KMS-11 (cell line): ENCODE measurements around the gene SLC2A13.
"Not testable (repeated sequence)": the region's sequence is repeated elsewhere in the genome, so short reads cannot be mapped to it uniquely, and the experiment has no call there.

ENCODE experiments used
- H2AFZ ChIP-seq: fragments of 200-600 bp; sonication (generic); 2 replicates; pipeline ENCODE4 v1.6.1; 2016; ENCODE audit warnings: antibody characterized with exemption, mixed run types, low read depth
- H3K27ac ChIP-seq: fragments of 200-600 bp; sonication (generic); 2 replicates; pipeline ENCODE4 v1.6.1; 2016; ENCODE audit warnings: mild to moderate bottlenecking, mixed run types
- H3K27me3 ChIP-seq: fragments of 200-600 bp; sonication (generic); 2 replicates; pipeline ENCODE4 v1.6.1; 2017; ENCODE audit warnings: mild to moderate bottlenecking, low read depth, mixed run types, moderate library complexity; ENCODE audit not compliant: insufficient read depth
- H3K36me3 ChIP-seq: fragments of 200-600 bp; sonication (generic); 2 replicates; pipeline ENCODE4 v1.6.1; 2017; ENCODE audit warnings: mild to moderate bottlenecking, mixed run types; ENCODE audit not compliant: insufficient read depth
- H3K4me1 ChIP-seq: fragments of 200-600 bp; sonication (generic); 2 replicates; pipeline ENCODE4 v1.6.1; 2016; ENCODE audit warnings: mild to moderate bottlenecking, low read depth, mixed run types; ENCODE audit not compliant: poor library complexity, severe bottlenecking
- H3K4me2 ChIP-seq: fragments of 200-600 bp; sonication (generic); 2 replicates; pipeline ENCODE4 v1.7.0; 2016; ENCODE audit warnings: mild to moderate bottlenecking, mixed run types
- H3K4me3 ChIP-seq: fragments of 200-600 bp; sonication (generic); IDR thresholded peaks from 2 replicates; pipeline ENCODE4 v1.6.1; 2017; ENCODE audit warnings: low read depth, low read length, mixed read lengths; ENCODE audit not compliant: insufficient read depth
- H3K79me2 ChIP-seq: fragments of 200-600 bp; sonication (generic); 2 replicates; pipeline ENCODE4 v1.6.1; 2016; ENCODE audit warnings: low read depth, mixed run types; ENCODE audit not compliant: insufficient read depth
- H3K9ac ChIP-seq: fragments of 200-600 bp; sonication (generic); 2 replicates; pipeline ENCODE4 v1.6.1; 2016; ENCODE audit warnings: mild to moderate bottlenecking, mixed run types
- H4K20me1 ChIP-seq: fragments of 200-600 bp; sonication (generic); 2 replicates; pipeline ENCODE4 v1.6.1; 2016; ENCODE audit warnings: mild to moderate bottlenecking, mixed run types; ENCODE audit not compliant: insufficient read depth
- TF ChIP-seq, protein P1 (sequence below): fragments of 200-600 bp; sonication (generic); conservative IDR thresholded peaks from 2 replicates; pipeline ENCODE4 v1.6.1; 2017; ENCODE audit warnings: low read depth, mild to moderate bottlenecking, antibody characterized with exemption, low read length, moderate library complexity, mixed read lengths

Gene SLC2A13

DNA sequence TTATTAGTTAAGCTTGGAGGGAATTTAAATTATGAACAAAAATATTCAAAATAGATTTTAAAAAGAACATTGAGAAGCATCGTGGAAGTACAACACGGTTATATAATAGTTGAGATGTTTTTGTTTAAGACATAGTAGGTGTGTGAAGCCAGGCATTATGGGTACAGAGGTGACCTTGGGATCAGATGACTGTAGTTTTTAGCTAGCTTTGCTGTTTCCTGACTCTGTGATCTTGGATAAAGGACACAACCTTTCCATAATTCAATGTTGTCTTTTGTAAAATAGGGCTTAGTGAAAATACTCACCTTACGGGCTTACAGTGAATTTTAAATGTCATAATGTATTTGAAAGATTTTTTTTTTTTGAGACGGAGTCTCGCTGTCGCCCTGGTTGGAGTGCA is 239.7 kb downstream of the SLC2A13 start:
- Histone ChIP-seq H3K4me2 (no peak overlapping the region), H3K9ac (no peak overlapping the region), H2AFZ (no peak overlapping the region), H3K4me3 (no peak overlapping the region), H3K27me3 (no peaks in the 10 kb centered on the region), H3K4me1 (no peaks in the 10 kb centered on the region), H3K27ac (no peak overlapping the region), H3K36me3 (no peaks in the 10 kb centered on the region), H3K79me2 (no peaks in the 10 kb centered on the region), H4K20me1 (no peaks in the 10 kb centered on the region)
- TF ChIP-seq, protein P1, sequence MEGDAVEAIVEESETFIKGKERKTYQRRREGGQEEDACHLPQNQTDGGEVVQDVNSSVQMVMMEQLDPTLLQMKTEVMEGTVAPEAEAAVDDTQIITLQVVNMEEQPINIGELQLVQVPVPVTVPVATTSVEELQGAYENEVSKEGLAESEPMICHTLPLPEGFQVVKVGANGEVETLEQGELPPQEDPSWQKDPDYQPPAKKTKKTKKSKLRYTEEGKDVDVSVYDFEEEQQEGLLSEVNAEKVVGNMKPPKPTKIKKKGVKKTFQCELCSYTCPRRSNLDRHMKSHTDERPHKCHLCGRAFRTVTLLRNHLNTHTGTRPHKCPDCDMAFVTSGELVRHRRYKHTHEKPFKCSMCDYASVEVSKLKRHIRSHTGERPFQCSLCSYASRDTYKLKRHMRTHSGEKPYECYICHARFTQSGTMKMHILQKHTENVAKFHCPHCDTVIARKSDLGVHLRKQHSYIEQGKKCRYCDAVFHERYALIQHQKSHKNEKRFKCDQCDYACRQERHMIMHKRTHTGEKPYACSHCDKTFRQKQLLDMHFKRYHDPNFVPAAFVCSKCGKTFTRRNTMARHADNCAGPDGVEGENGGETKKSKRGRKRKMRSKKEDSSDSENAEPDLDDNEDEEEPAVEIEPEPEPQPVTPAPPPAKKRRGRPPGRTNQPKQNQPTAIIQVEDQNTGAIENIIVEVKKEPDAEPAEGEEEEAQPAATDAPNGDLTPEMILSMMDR, result no peak

- Histone ChIP-seq H3K27ac (no peak overlapping the region), H3K36me3 (no peaks in the 10 kb centered on the region)
These were observed 245.2 kb downstream of the SLC2A13 start for GRCh38 chr12:39860695-39861094.

GRCh38 chr12:39853003-39853402 is 252.9 kb downstream of the SLC2A13 start:
- Histone ChIP-seq H3K79me2 (no peaks in the 10 kb centered on the region), H3K4me1 (no peaks in the 10 kb centered on the region), H4K20me1 (no peaks in the 10 kb centered on the region), H2AFZ (no peak overlapping the region), H3K27me3 (no peaks in the 10 kb centered on the region), H3K27ac (no peak overlapping the region), H3K9ac (no peak overlapping the region), H3K4me2 (no peak overlapping the region), H3K4me3 (no peak overlapping the region), H3K36me3 (no peaks in the 10 kb centered on the region)
- TF ChIP-seq, protein P1, result no peak

More at GRCh38 chr12:39860695-39861094, 245.2 kb downstream of the SLC2A13 start:
- TF ChIP-seq, protein P1, result no peak
- H3K9ac ChIP-seq, result no peak overlapping the region
- no peaks in the 10 kb centered on the region for H3K27me3 ChIP-seq
- H4K20me1 ChIP-seq, result no peaks in the 10 kb centered on the region
- no peaks in the 10 kb centered on the region for H3K4me1 ChIP-seq
- H3K4me2 ChIP-seq, result no peak overlapping the region
- no peak overlapping the region for H3K4me3 ChIP-seq
- no peaks in the 10 kb centered on the region for H3K79me2 ChIP-seq
- no peak overlapping the region for H2AFZ ChIP-seq

- Histone ChIP-seq H3K79me2 (no peaks in the 10 kb centered on the region), H4K20me1 (no peaks in the 10 kb centered on the region), H3K27me3 (no peaks in the 10 kb centered on the region), H3K4me1 (no peaks in the 10 kb centered on the region), H3K36me3 (no peaks in the 10 kb centered on the region), H3K4me3 (no peak overlapping the region), H3K9ac (no peak overlapping the region), H3K27ac (no peak overlapping the region), H2AFZ (no peak overlapping the region), H3K4me2 (no peak overlapping the region)
- TF ChIP-seq, protein P1, result no peak
These were observed 253.5 kb downstream of the SLC2A13 start for GRCh38 chr12:39852346-39852745.

- not testable (repeated sequence) for H3K4me1 ChIP-seq, H3K36me3 ChIP-seq, H3K4me3 ChIP-seq, H4K20me1 ChIP-seq, H2AFZ ChIP-seq, H3K79me2 ChIP-seq, H3K27me3 ChIP-seq, H3K9ac ChIP-seq, H3K4me2 ChIP-seq, H3K27ac ChIP-seq
These were observed 257.7 kb downstream of the SLC2A13 start for GRCh38 chr12:39848218-39848617.
